ENCODE data around the gene GLIS2.
A peak's percentile ranks its signal among the peaks of the same experiment; 100 is the strongest.

GRCh38 chr16:4298761-4299522 is 16.9 kb upstream of the GLIS2 start:
- TF ChIP-seq CTCF (conservative IDR thresholded peaks at IDR 0.05 in 1 of 2, IDR thresholded peaks at IDR 0.05 in 1 of 2; ENCODE audit: extremely low read depth in 1 of 2, insufficient read depth in 1 of 2, low read depth in 1 of 2, low read length in 2 of 2) (peak in 1 of 2 donors; percentile 10), EZH2 (IDR thresholded peaks at IDR 0.05; ENCODE audit: borderline replicate concordance, low read length) (no peak)

All from mammary epithelial cell (primary cell).